Naive thymus-derived CD4-positive, alpha-beta T cell (primary cell): ENCODE measurements around the gene MRPL49. TPM values are rescaled to one million over a fixed set of nuclear protein-coding genes. Genes with fewer than 3 reads are reported as not detected.
"Not testable (repeated sequence)": the region's sequence is repeated elsewhere in the genome, so short reads cannot be mapped to it uniquely, and the experiment has no call there.

Source experiments
- ATAC-seq: fragments of 150-1000 bp; cut with Tn5 transposase; 2 replicates; pipeline ENCODE4 v1.10.0; 2021; ENCODE audit warnings: mild to moderate bottlenecking, moderate library complexity
- CTCF ChIA-PET: fragments of 350-600 bp; sonication (Branson Sonifier 250); formaldehyde crosslinking; loops from one replicate; lab custom pipeline; 2021; ENCODE audit warnings: antibody characterized with exemption; lab: Charles Lee
- POLR2A ChIA-PET: fragments of 350-600 bp; sonication (Branson Sonifier 250); formaldehyde crosslinking; loops from one replicate; lab custom pipeline; 2021; ENCODE audit warnings: antibody characterized with exemption, inconsistent platforms; lab: Charles Lee
- DNase-seq, 9 donors: peaks; one replicate each; pipeline versions ENCODE4 v3.0.0 to v3.0.0-alpha.2; 2020 to 2022; ENCODE audit warnings: mixed read lengths in 1 of 9
- H3K27ac ChIP-seq: one replicate; pipeline ENCODE4 v1.7.0; 2013; ENCODE audit warnings: mild to moderate bottlenecking, low read depth, low read length, moderate library complexity
- H3K27me3 ChIP-seq, 2 donors: one replicate each; pipeline ENCODE4 v1.7.0; 2013; ENCODE audit warnings: low read length in 2 of 2, mild to moderate bottlenecking in 2 of 2, moderate library complexity in 2 of 2; ENCODE audit not compliant: control insufficient read depth in 2 of 2, insufficient read depth in 2 of 2
- H3K36me3 ChIP-seq, 3 experiments: 1 replicate in 2 of 3; 2 replicates in 1 of 3; pipeline ENCODE4 v1.7.0; 2013; ENCODE audit warnings: low read length in 3 of 3, mild to moderate bottlenecking in 3 of 3, moderate library complexity in 1 of 3; ENCODE audit not compliant: insufficient read depth in 3 of 3, control insufficient read depth in 2 of 3
- H3K4me1 ChIP-seq, 2 donors: one replicate each; pipeline ENCODE4 v1.7.0; 2013; ENCODE audit warnings: low read length in 2 of 2, mild to moderate bottlenecking in 2 of 2, moderate library complexity in 1 of 2; ENCODE audit not compliant: control insufficient read depth in 2 of 2, insufficient read depth in 2 of 2
- H3K4me3 ChIP-seq: 2 replicates; pipeline ENCODE4 v1.7.0; 2013; ENCODE audit warnings: mild to moderate bottlenecking, low read length
- H3K9me3 ChIP-seq, 3 experiments: 1 replicate in 2 of 3; 2 replicates in 1 of 3; pipeline ENCODE4 v1.7.0; 2013; ENCODE audit warnings: low read length in 3 of 3; ENCODE audit not compliant: control insufficient read depth in 2 of 3
- H3K27ac Mint-ChIP-seq, 9 donors: one replicate each; pipeline ENCODE4 v1.8.0; 2020 to 2022; ENCODE audit warnings: mixed read lengths in 9 of 9, mild to moderate bottlenecking in 8 of 9, moderate library complexity in 5 of 9, inconsistent platforms in 2 of 9
- H3K27me3 Mint-ChIP-seq, 5 donors: one replicate each; pipeline ENCODE4 v1.8.0; 2021 to 2022; ENCODE audit warnings: mixed read lengths in 5 of 5, mild to moderate bottlenecking in 1 of 5
- H3K36me3 Mint-ChIP-seq, 5 donors: one replicate each; pipeline ENCODE4 v1.8.0; 2020 to 2022; ENCODE audit warnings: mixed read lengths in 5 of 5, mild to moderate bottlenecking in 3 of 5, inconsistent platforms in 1 of 5
- H3K4me1 Mint-ChIP-seq, 7 donors: one replicate each; pipeline ENCODE4 v1.8.0; 2020 to 2022; ENCODE audit warnings: mixed read lengths in 7 of 7, mild to moderate bottlenecking in 3 of 7, inconsistent platforms in 1 of 7
- H3K4me3 Mint-ChIP-seq, 10 donors: one replicate each; pipeline ENCODE4 v1.8.0; 2020 to 2022; ENCODE audit warnings: mild to moderate bottlenecking in 10 of 10, mixed read lengths in 10 of 10, moderate library complexity in 6 of 10, inconsistent platforms in 2 of 10
- H3K9me3 Mint-ChIP-seq, 11 donors: one replicate each; pipeline ENCODE4 v1.8.0; 2020 to 2022; ENCODE audit warnings: mixed read lengths in 11 of 11, mild to moderate bottlenecking in 4 of 11, inconsistent platforms in 1 of 11, moderate library complexity in 1 of 11
- intact Hi-C, 2 donors: fragments of 100-400 bp; cut with micrococcal nuclease; formaldehyde crosslinking; loops; one replicate each; pipeline ENCODE4 v1.15.1; 2023
- polyA plus RNA-seq, 2 donors: library from polyadenylated mRNA; unstranded; fragments of 300-500 nt; fragmentation: Illumina TruSeq; gene quantifications; one replicate each; pipeline ENCODE4 v1.2.3, GENCODE V29; 2021
- total RNA-seq, 6 experiments: library from RNA in 5 of 6; stranded (reverse) in 5 of 6; gene quantifications; 1 replicate in 5 of 6; 2 replicates in 1 of 6; pipeline ENCODE4 v1.2.3 and lab custom pipeline; 2021 to 2026

MRPL49 gene
- total and polyA plus RNA-seq, 7 experiments from 2014 or later = 38.1 to 102 (median 62.9) TPM

GRCh38 chr11:65150131-65150508, 28.0 kb downstream of the MRPL49 start:
- H3K27me3 ChIP-seq, H3K9me3 ChIP-seq, H3K9me3 Mint-ChIP-seq, POLR2A ChIA-PET, H3K4me3 Mint-ChIP-seq, ATAC-seq, CTCF ChIA-PET, H3K27ac ChIP-seq, intact Hi-C loops, H3K4me3 ChIP-seq, H3K27ac Mint-ChIP-seq, H3K36me3 Mint-ChIP-seq, H3K36me3 ChIP-seq, H3K4me1 ChIP-seq, DNase-seq: not testable (repeated sequence)
- H3K27me3 Mint-ChIP-seq = peaks cover 0 to 11% (median 0%) of the 10 kb centered on the region in 5 donors
- H3K4me1 Mint-ChIP-seq = peaks cover 0 to 12% (median 0%) of the 10 kb centered on the region in 7 donors

GRCh38 chr11:65150509-65151299, 28.6 kb downstream of the MRPL49 start:
- peaks cover 0 to 3% (median 0%) of the 10 kb centered on the region in 5 donors for H3K36me3 Mint-ChIP-seq
- DNase-seq (no peak), ATAC-seq (peak; percentile 94)
- ChIA-PET CTCF (no interaction called here), POLR2A (no interaction called here)
- Histone ChIP-seq H3K27me3 (no peaks in the 10 kb centered on the region), H3K9me3 (no peaks in the 10 kb centered on the region), H3K4me1 (no peaks in the 10 kb centered on the region), H3K4me3 (no peak overlapping the region), H3K36me3 (no peaks in the 10 kb centered on the region), H3K27ac (no peak overlapping the region)
- H3K4me1 Mint-ChIP-seq = peaks cover 0 to 12% (median 0%) of the 10 kb centered on the region in 7 donors
- H3K9me3 Mint-ChIP-seq = peaks cover 0 to 1% (median 0%) of the 10 kb centered on the region in 11 donors
- intact Hi-C loops = no loop called here
- no peak overlapping the region for H3K27ac Mint-ChIP-seq
- no peak overlapping the region for H3K4me3 Mint-ChIP-seq
- H3K27me3 Mint-ChIP-seq = peaks cover 0 to 5% (median 0%) of the 10 kb centered on the region in 5 donors

GRCh38 chr11:65151331-65151899, 29.3 kb downstream of the MRPL49 start:
- H3K9me3 ChIP-seq = no peaks in the 10 kb centered on the region
- Mint-ChIP-seq H3K36me3 (peaks cover 0 to 3% (median 0%) of the 10 kb centered on the region in 5 donors), H3K27me3 (peaks cover 0 to 4% (median 0%) of the 10 kb centered on the region in 5 donors), H3K9me3 (peaks cover 0 to 1% (median 0%) of the 10 kb centered on the region in 11 donors), H3K27ac (peak overlapping the region in 1 of 9 donors; percentile 53), H3K4me3 (no peak overlapping the region), H3K4me1 (peaks cover 0 to 12% (median 0%) of the 10 kb centered on the region in 7 donors)
- H3K4me3 ChIP-seq = no peak overlapping the region
- DNase-seq (no peak), ATAC-seq (no peak)
- no peak overlapping the region for H3K27ac ChIP-seq
- ChIA-PET POLR2A (no interaction called here), CTCF (no interaction called here)
- intact Hi-C loops = no loop called here
- H3K4me1 ChIP-seq = no peaks in the 10 kb centered on the region
- H3K36me3 ChIP-seq = no peaks in the 10 kb centered on the region
- no peaks in the 10 kb centered on the region for H3K27me3 ChIP-seq

- H3K9me3 Mint-ChIP-seq = peaks cover 0 to 1% (median 0%) of the 10 kb centered on the region in 11 donors
- ChIA-PET CTCF (no interaction called here), POLR2A (interaction anchor here (0.8 kb wide), 1 partner anchor 17 kb away, joined by 3 read pairs; no protein-coding TSS in a partner anchor)
- H3K9me3 ChIP-seq = no peaks in the 10 kb centered on the region
- H3K27me3 Mint-ChIP-seq = peaks cover 0 to 4% (median 0%) of the 10 kb centered on the region in 5 donors
- no peaks in the 10 kb centered on the region for H3K4me1 ChIP-seq
- H3K4me1 Mint-ChIP-seq = peaks cover 0 to 12% (median 0%) of the 10 kb centered on the region in 7 donors
- no peaks in the 10 kb centered on the region for H3K36me3 ChIP-seq
- no peak overlapping the region for H3K27ac ChIP-seq
- H3K27me3 ChIP-seq = no peaks in the 10 kb centered on the region
- H3K27ac Mint-ChIP-seq = no peak overlapping the region
- ATAC-seq = no peak
- no peak overlapping the region for H3K4me3 Mint-ChIP-seq
- peaks cover 0 to 3% (median 0%) of the 10 kb centered on the region in 5 donors for H3K36me3 Mint-ChIP-seq
- no peak for DNase-seq
- intact Hi-C loops = no loop called here
- H3K4me3 ChIP-seq = no peak overlapping the region
Observed at GRCh38 chr11:65152122-65152521, 30.0 kb downstream of the MRPL49 start.

- H3K27me3 Mint-ChIP-seq = peaks cover 0 to 13% (median 0%) of the 10 kb centered on the region in 5 donors
- no peaks in the 10 kb centered on the region for H3K9me3 ChIP-seq
- DNase-seq (no peak), ATAC-seq (no peak)
- H3K4me1 Mint-ChIP-seq = peaks cover 0 to 12% (median 0%) of the 10 kb centered on the region in 7 donors
- no peaks in the 10 kb centered on the region for H3K27me3 ChIP-seq
- no peak overlapping the region for H3K27ac ChIP-seq
- intact Hi-C loops = no loop called here
- POLR2A ChIA-PET = no interaction called here
- no peaks in the 10 kb centered on the region for H3K36me3 Mint-ChIP-seq
- H3K27ac Mint-ChIP-seq = no peak overlapping the region
- H3K4me3 Mint-ChIP-seq = no peak overlapping the region
- H3K4me3 ChIP-seq = no peak overlapping the region
- H3K4me1 ChIP-seq = no peaks in the 10 kb centered on the region
- CTCF ChIA-PET = no interaction called here
- H3K36me3 ChIP-seq = no peaks in the 10 kb centered on the region
- H3K9me3 Mint-ChIP-seq = no peaks in the 10 kb centered on the region
Observed at GRCh38 chr11:65156256-65156655, 34.1 kb downstream of the MRPL49 start.

- ChIA-PET POLR2A (interaction anchor here (0.6 kb wide), 1 partner anchor 38 kb away, joined by 5 read pairs; no protein-coding TSS in a partner anchor), CTCF (no interaction called here)
- H3K27me3 ChIP-seq = no peaks in the 10 kb centered on the region
- Mint-ChIP-seq H3K27me3 (peaks cover 0 to 13% (median 0%) of the 10 kb centered on the region in 5 donors), H3K27ac (peak overlapping the region in 1 of 9 donors; percentile 74), H3K4me1 (peaks cover 0 to 9% (median 0%) of the 10 kb centered on the region in 7 donors), H3K36me3 (no peaks in the 10 kb centered on the region), H3K9me3 (no peaks in the 10 kb centered on the region), H3K4me3 (no peak overlapping the region)
- DNase-seq (no peak), ATAC-seq (no peak)
- no peaks in the 10 kb centered on the region for H3K9me3 ChIP-seq
- no peaks in the 10 kb centered on the region for H3K4me1 ChIP-seq
- no peaks in the 10 kb centered on the region for H3K36me3 ChIP-seq
- intact Hi-C loops = no loop called here
- no peak overlapping the region for H3K27ac ChIP-seq
- no peak overlapping the region for H3K4me3 ChIP-seq
Observed at GRCh38 chr11:65156926-65157325, 34.8 kb downstream of the MRPL49 start.
